ENCODE measurements around the gene HEXB. TPM values are rescaled to one million over a fixed set of nuclear protein-coding genes. Genes with fewer than 3 reads are reported as not detected.

Gene HEXB
- total and polyA plus RNA-seq, 9 of the 15 experiments (the other 6 are each of a cell fraction or from before 2014, with no cell fraction given): 22.9 to 158 (median 108) TPM

DNA sequence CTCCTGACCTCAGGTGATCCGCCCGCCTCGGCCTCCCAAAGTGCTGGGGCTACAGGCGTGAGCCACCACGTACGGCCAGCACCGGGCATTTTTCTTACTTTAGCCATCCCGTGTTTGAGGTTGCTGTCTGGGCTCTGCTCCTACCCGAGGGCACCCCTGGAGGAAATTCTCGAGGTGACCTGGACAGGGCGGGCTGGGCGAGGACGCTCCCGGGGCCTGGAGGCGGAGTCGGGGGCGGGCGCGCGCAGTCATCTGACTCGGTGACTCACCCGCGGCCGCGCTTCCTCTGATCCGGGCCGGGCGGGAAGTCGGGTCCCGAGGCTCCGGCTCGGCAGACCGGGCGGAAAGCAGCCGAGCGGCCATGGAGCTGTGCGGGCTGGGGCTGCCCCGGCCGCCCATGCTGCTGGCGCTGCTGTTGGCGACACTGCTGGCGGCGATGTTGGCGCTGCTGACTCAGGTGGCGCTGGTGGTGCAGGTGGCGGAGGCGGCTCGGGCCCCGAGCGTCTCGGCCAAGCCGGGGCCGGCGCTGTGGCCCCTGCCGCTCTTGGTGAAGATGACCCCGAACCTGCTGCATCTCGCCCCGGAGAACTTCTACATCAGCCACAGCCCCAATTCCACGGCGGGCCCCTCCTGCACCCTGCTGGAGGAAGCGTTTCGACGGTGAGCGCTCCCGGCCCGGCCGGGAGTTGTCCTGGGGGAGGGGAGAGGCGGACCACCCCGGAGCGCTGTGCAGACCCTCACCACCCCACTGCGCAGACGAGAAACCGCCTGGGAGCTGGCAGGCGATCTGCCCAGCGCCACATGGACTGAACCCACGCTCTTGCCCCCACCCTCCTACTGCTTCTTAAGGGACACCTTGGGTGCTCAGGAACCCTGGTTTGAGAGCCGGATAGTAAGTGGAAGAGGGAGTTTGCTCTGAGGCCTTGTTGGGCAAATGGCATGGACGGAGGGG is at the start of gene HEXB (continued):
- TF ChIP-seq SLC30A9 (CRISPR knock-in tag; IDR thresholded peaks at IDR 0.05) (no peak), ZNF121 (CRISPR knock-in tag; conservative IDR thresholded peaks at IDR 0.05) (no peak), TBL1XR1 (IDR thresholded peaks at IDR 0.05; ENCODE audit: low read length in 2 of 2) (no peak), GABPB2 (CRISPR knock-in tag; conservative IDR thresholded peaks at IDR 0.05) (no peak), TAF15 (IDR thresholded peaks at IDR 0.05; ENCODE audit: low read depth, low read length) (no peak), RBM22 (IDR thresholded peaks at IDR 0.05; ENCODE audit: low read depth, low read length, poor library complexity, severe bottlenecking) (no peak), ZNF436 (CRISPR knock-in tag; IDR thresholded peaks at IDR 0.05) (no peak), PML (IDR thresholded peaks at IDR 0.05; ENCODE audit: low read length) (peak; percentile 47; the same call in 1 of the 2 replicates), ZNF764 (CRISPR knock-in tag; IDR thresholded peaks at IDR 0.05; ENCODE audit: low read depth) (no peak), SMARCE1 (IDR thresholded peaks at IDR 0.05) (no peak), SP2 (IDR thresholded peaks at IDR 0.05; ENCODE audit: extremely low read depth, low read depth, low read length, poor library complexity, severe bottlenecking) (no peak), FOS (IDR thresholded peaks at IDR 0.05; ENCODE audit: extremely low read depth, insufficient read length) (no peak), RNF2 (IDR thresholded peaks at IDR 0.05) (no peak), KLF1 (tag; IDR thresholded peaks at IDR 0.05) (no peak), MBD2 (IDR thresholded peaks at IDR 0.05; ENCODE audit: borderline replicate concordance, low read depth) (peak; percentile 38; the same call in 1 of the 2 replicates)
- TF ChIP-seq, protein P1, sequence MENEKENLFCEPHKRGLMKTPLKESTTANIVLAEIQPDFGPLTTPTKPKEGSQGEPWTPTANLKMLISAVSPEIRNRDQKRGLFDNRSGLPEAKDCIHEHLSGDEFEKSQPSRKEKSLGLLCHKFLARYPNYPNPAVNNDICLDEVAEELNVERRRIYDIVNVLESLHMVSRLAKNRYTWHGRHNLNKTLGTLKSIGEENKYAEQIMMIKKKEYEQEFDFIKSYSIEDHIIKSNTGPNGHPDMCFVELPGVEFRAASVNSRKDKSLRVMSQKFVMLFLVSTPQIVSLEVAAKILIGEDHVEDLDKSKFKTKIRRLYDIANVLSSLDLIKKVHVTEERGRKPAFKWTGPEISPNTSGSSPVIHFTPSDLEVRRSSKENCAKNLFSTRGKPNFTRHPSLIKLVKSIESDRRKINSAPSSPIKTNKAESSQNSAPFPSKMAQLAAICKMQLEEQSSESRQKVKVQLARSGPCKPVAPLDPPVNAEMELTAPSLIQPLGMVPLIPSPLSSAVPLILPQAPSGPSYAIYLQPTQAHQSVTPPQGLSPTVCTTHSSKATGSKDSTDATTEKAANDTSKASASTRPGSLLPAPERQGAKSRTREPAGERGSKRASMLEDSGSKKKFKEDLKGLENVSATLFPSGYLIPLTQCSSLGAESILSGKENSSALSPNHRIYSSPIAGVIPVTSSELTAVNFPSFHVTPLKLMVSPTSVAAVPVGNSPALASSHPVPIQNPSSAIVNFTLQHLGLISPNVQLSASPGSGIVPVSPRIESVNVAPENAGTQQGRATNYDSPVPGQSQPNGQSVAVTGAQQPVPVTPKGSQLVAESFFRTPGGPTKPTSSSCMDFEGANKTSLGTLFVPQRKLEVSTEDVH (IDR thresholded peaks at IDR 0.05; ENCODE audit: low read depth, partially characterized antibody): no peak
- TF ChIP-seq, protein P2, sequence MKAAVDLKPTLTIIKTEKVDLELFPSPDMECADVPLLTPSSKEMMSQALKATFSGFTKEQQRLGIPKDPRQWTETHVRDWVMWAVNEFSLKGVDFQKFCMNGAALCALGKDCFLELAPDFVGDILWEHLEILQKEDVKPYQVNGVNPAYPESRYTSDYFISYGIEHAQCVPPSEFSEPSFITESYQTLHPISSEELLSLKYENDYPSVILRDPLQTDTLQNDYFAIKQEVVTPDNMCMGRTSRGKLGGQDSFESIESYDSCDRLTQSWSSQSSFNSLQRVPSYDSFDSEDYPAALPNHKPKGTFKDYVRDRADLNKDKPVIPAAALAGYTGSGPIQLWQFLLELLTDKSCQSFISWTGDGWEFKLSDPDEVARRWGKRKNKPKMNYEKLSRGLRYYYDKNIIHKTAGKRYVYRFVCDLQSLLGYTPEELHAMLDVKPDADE (conservative IDR thresholded peaks at IDR 0.05; ENCODE audit: control insufficient read depth, low read depth, low read length): 0 out of 2 replicates have a peak, but pooled peaks have one; percentile 20
- TF ChIP-seq, protein P3, sequence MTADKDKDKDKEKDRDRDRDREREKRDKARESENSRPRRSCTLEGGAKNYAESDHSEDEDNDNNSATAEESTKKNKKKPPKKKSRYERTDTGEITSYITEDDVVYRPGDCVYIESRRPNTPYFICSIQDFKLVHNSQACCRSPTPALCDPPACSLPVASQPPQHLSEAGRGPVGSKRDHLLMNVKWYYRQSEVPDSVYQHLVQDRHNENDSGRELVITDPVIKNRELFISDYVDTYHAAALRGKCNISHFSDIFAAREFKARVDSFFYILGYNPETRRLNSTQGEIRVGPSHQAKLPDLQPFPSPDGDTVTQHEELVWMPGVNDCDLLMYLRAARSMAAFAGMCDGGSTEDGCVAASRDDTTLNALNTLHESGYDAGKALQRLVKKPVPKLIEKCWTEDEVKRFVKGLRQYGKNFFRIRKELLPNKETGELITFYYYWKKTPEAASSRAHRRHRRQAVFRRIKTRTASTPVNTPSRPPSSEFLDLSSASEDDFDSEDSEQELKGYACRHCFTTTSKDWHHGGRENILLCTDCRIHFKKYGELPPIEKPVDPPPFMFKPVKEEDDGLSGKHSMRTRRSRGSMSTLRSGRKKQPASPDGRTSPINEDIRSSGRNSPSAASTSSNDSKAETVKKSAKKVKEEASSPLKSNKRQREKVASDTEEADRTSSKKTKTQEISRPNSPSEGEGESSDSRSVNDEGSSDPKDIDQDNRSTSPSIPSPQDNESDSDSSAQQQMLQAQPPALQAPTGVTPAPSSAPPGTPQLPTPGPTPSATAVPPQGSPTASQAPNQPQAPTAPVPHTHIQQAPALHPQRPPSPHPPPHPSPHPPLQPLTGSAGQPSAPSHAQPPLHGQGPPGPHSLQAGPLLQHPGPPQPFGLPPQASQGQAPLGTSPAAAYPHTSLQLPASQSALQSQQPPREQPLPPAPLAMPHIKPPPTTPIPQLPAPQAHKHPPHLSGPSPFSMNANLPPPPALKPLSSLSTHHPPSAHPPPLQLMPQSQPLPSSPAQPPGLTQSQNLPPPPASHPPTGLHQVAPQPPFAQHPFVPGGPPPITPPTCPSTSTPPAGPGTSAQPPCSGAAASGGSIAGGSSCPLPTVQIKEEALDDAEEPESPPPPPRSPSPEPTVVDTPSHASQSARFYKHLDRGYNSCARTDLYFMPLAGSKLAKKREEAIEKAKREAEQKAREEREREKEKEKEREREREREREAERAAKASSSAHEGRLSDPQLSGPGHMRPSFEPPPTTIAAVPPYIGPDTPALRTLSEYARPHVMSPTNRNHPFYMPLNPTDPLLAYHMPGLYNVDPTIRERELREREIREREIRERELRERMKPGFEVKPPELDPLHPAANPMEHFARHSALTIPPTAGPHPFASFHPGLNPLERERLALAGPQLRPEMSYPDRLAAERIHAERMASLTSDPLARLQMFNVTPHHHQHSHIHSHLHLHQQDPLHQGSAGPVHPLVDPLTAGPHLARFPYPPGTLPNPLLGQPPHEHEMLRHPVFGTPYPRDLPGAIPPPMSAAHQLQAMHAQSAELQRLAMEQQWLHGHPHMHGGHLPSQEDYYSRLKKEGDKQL (CRISPR knock-in tag; IDR thresholded peaks at IDR 0.05; ENCODE audit: borderline replicate concordance): 0 out of 2 replicates have a peak, but pooled peaks have one; percentile 75
